ENCODE data around the gene NSUN6. TPM values are rescaled to one million over a fixed set of nuclear protein-coding genes. Genes with fewer than 3 reads are reported as not detected.

Gene NSUN6
- total RNA-seq, 1 experiment from 2014 or later = 12.5 TPM

DNA sequence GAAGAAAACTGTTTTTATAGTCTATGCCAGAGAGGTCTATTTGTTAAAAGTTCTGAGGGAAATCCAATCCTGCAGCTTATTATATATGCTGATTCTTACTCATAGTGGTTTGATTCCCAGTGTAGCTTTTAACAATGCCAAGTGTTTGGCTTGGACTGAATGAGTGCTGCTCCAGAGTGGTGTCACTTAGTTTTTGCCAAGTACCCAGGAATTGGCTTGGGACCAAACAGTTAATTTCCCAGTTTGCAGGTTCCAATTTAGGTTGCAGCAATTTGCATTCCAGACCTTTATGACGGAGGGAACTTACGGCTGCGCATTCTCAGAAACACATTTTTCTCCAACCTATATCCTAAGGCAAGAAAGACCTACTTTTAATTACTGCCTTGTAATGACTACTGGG lies 32.4 kb downstream of the NSUN6 start:
- Histone ChIP-seq H3K27ac (ENCODE audit: low read depth, low read length) (no peak overlapping the region), H4K20me1 (ENCODE audit: insufficient read depth) (no peaks in the 10 kb centered on the region), H3K4me3 (replicated peaks in 1 of 2; ENCODE audit: low read depth in 1 of 2, low read length in 2 of 2) (no peak overlapping the region), H2AFZ (ENCODE audit: low read depth, low read length, poor library complexity, severe bottlenecking) (no peak overlapping the region), H3K4me2 (ENCODE audit: low read length) (no peak overlapping the region), H3K9me3 (ENCODE audit: control insufficient read depth in 1 of 2, insufficient read depth in 1 of 2, low read depth in 1 of 2, low read length in 2 of 2) (no peaks in the 10 kb centered on the region), H3K9ac (ENCODE audit: low read length) (no peak overlapping the region), H3K9me2 (ENCODE audit: insufficient read depth) (no peaks in the 10 kb centered on the region), H3K36me3 (ENCODE audit: control insufficient read depth in 1 of 2, insufficient read depth in 2 of 2, low read length in 2 of 2) (peaks cover 0 to 9% of the 10 kb centered on the region in 2 experiments; a peak in 1 of 4 replicates), H3K4me1 (ENCODE audit: control insufficient read depth in 1 of 2, insufficient read depth in 2 of 2, low read length in 2 of 2) (peaks cover 9% of the 10 kb centered on the region in 2 experiments; a peak in 2 of 4 replicates), H3K79me2 (ENCODE audit: insufficient read depth, low read length) (no peaks in the 10 kb centered on the region), H3K27me3 (ENCODE audit: insufficient read depth, low read length) (no peaks in the 10 kb centered on the region)
- no peak for DNase-seq (ENCODE audit: low read depth, low spot score)
- POLR2A ChIA-PET = no interaction called here
- no TSS peak for BruUV-seq (replicated peaks)
- RAD21 ChIA-PET (ENCODE audit: low non-redundant PET in 1 of 2, low total read pairs in 2 of 2, uncharacterized antibody in 2 of 2, unreplicated experiment in 2 of 2) = no interaction called here
- intact Hi-C loops (cut with micrococcal nuclease) = no loop called here
- no peak for ATAC-seq
- TF ChIP-seq, protein P1, sequence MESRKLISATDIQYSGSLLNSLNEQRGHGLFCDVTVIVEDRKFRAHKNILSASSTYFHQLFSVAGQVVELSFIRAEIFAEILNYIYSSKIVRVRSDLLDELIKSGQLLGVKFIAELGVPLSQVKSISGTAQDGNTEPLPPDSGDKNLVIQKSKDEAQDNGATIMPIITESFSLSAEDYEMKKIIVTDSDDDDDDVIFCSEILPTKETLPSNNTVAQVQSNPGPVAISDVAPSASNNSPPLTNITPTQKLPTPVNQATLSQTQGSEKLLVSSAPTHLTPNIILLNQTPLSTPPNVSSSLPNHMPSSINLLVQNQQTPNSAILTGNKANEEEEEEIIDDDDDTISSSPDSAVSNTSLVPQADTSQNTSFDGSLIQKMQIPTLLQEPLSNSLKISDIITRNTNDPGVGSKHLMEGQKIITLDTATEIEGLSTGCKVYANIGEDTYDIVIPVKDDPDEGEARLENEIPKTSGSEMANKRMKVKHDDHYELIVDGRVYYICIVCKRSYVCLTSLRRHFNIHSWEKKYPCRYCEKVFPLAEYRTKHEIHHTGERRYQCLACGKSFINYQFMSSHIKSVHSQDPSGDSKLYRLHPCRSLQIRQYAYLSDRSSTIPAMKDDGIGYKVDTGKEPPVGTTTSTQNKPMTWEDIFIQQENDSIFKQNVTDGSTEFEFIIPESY (IDR thresholded peaks at IDR 0.05; ENCODE audit: extremely low read depth, insufficient replicate concordance, low read length) = no peak
- TF ChIP-seq SRF (IDR thresholded peaks at IDR 0.05; ENCODE audit: low read depth) = no peak
- TF ChIP-seq YY1 (IDR thresholded peaks at IDR 0.05; ENCODE audit: extremely low read depth, insufficient replicate concordance, low read depth, low read length) = no peak
- TF ChIP-seq, protein P2, sequence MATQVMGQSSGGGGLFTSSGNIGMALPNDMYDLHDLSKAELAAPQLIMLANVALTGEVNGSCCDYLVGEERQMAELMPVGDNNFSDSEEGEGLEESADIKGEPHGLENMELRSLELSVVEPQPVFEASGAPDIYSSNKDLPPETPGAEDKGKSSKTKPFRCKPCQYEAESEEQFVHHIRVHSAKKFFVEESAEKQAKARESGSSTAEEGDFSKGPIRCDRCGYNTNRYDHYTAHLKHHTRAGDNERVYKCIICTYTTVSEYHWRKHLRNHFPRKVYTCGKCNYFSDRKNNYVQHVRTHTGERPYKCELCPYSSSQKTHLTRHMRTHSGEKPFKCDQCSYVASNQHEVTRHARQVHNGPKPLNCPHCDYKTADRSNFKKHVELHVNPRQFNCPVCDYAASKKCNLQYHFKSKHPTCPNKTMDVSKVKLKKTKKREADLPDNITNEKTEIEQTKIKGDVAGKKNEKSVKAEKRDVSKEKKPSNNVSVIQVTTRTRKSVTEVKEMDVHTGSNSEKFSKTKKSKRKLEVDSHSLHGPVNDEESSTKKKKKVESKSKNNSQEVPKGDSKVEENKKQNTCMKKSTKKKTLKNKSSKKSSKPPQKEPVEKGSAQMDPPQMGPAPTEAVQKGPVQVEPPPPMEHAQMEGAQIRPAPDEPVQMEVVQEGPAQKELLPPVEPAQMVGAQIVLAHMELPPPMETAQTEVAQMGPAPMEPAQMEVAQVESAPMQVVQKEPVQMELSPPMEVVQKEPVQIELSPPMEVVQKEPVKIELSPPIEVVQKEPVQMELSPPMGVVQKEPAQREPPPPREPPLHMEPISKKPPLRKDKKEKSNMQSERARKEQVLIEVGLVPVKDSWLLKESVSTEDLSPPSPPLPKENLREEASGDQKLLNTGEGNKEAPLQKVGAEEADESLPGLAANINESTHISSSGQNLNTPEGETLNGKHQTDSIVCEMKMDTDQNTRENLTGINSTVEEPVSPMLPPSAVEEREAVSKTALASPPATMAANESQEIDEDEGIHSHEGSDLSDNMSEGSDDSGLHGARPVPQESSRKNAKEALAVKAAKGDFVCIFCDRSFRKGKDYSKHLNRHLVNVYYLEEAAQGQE (IDR thresholded peaks at IDR 0.05; ENCODE audit: low read depth) = no peak
- no peak for TF ChIP-seq RAD21 (IDR thresholded peaks at IDR 0.05; ENCODE audit: low read depth)
- TF ChIP-seq TCF7L2 (IDR thresholded peaks at IDR 0.05; ENCODE audit: borderline replicate concordance, extremely low read depth, insufficient read depth, insufficient read length) = no peak
- TF ChIP-seq ZFX (IDR thresholded peaks at IDR 0.05) = no peak
- CTCF ChIA-PET = no interaction called here
